A549 (cell line): Measurements from ENCODE around the gene FOXP1. TPM values are rescaled to one million over a fixed set of nuclear protein-coding genes. Genes with fewer than 3 reads are reported as not detected.

Experiments used
- ATAC-seq, 2 experiments: fragments of 200-7000 bp in 1 of 2; fragments of >200 bp in 1 of 2; cut with Nextera tagmentation in 1 of 2; cut with Tn5 transposase in 1 of 2; 3 replicates each; pipeline versions ENCODE4 v1.8.0 to v1.9.1; 2018 to 2020; ENCODE audit warnings: mild to moderate bottlenecking in 1 of 2, moderate library complexity in 1 of 2
- CTCF ChIA-PET: fragments of 300-600 bp; sonication (Branson Sonifier 250); formaldehyde crosslinking; extraction: SDS; loops from one replicate; lab custom pipeline; 2021; ENCODE audit warnings: antibody characterized with exemption, inconsistent platforms; lab: Yijun Ruan, JAX
- POLR2A ChIA-PET: fragments of 350-600 bp; formaldehyde crosslinking; extraction: SDS; loops from one replicate; lab custom pipeline; 2021; ENCODE audit warnings: antibody characterized with exemption, inconsistent platforms; lab: Yijun Ruan, JAX
- DNase-seq, 2 experiments: peaks; one replicate each; pipeline versions ENCODE4 v3.0.0 to v3.0.0-alpha.2; 2011 to 2016; ENCODE audit warnings: low read depth in 1 of 2, low spot score in 1 of 2
- FAIRE-seq: peaks from 2 replicates; lab custom pipeline; 2011; peaks lifted over from hg19 to GRCh38; lab: Jason Lieb, UNC
- H3K27ac ChIP-seq, 2 experiments: fragments of >200 bp; sonication (Bioruptor Twin); formaldehyde crosslinking; 3 replicates each; pipeline ENCODE4 v1.5.1; 2016 to 2017
- H3K4me1 ChIP-seq: fragments of >200 bp; sonication (Bioruptor Twin); formaldehyde crosslinking; 3 replicates; pipeline ENCODE4 v1.6.1; 2016
- H3K4me2 ChIP-seq: fragments of >200 bp; sonication (Bioruptor Twin); formaldehyde crosslinking; 3 replicates; pipeline ENCODE4 v1.6.1; 2016
- H3K4me3 ChIP-seq: fragments of >200 bp; sonication (Bioruptor Twin); formaldehyde crosslinking; 3 replicates; pipeline ENCODE4 v1.5.1; 2016
- H3K9me3 ChIP-seq: fragments of >200 bp; sonication (Bioruptor Twin); formaldehyde crosslinking; 3 replicates; pipeline ENCODE4 v1.6.1; 2016
- BCL3 ChIP-seq: fragments of >200 bp; sonication (Bioruptor Twin); formaldehyde crosslinking; IDR thresholded peaks from 3 replicates; pipeline ENCODE4 v1.6.1; 2016
- CBX8 ChIP-seq: fragments of 200-600 bp; sonication (generic); IDR thresholded peaks from 2 replicates; pipeline ENCODE4 v1.6.1; 2016
- EHF ChIP-seq: fragments of 250-450 bp; sonication (Bioruptor Pico); IDR thresholded peaks from 2 replicates; pipeline ENCODE4 v1.5.0; 2020; ENCODE audit warnings: mild to moderate bottlenecking
- ELK1 ChIP-seq: fragments of 150-350 bp; IDR thresholded peaks from 2 replicates; pipeline ENCODE4 v1.6.1; 2014; ENCODE audit warnings: low read depth, mild to moderate bottlenecking, low read length
- ESRRA ChIP-seq: fragments of 150-350 bp; IDR thresholded peaks from 2 replicates; pipeline ENCODE4 v1.6.1; 2014; ENCODE audit warnings: mild to moderate bottlenecking, low read length, borderline replicate concordance
- FOSL2 ChIP-seq, 2 experiments: fragments of 450-650 bp in 1 of 2; fragments of >200 bp in 1 of 2; sonication (Bioruptor Twin) in 1 of 2; formaldehyde crosslinking; IDR thresholded peaks; 2 replicates each; pipeline versions ENCODE4 v1.5.0 to v1.6.1; 2016 to 2020; ENCODE audit warnings: mild to moderate bottlenecking in 1 of 2, moderate library complexity in 1 of 2
- HES2 ChIP-seq: fragments of >200 bp; sonication (Bioruptor Twin); formaldehyde crosslinking; IDR thresholded peaks from 2 replicates; pipeline ENCODE4 v1.6.1; 2016
- HOXA7 ChIP-seq: fragments of 250-450 bp; sonication (Bioruptor Pico); IDR thresholded peaks from 2 replicates; pipeline ENCODE4 v1.5.0; 2020; ENCODE audit warnings: mild to moderate bottlenecking, moderate library complexity
- HOXB5 ChIP-seq: fragments of 250-450 bp; sonication (Bioruptor Pico); IDR thresholded peaks from 2 replicates; pipeline ENCODE4 v1.5.0; 2020; ENCODE audit warnings: mild to moderate bottlenecking, moderate library complexity
- KDM5A ChIP-seq: fragments of 200-600 bp; sonication (generic); IDR thresholded peaks from 2 replicates; pipeline ENCODE4 v1.6.1; 2016; ENCODE audit warnings: antibody characterized with exemption, mild to moderate bottlenecking
- MAX ChIP-seq: IDR thresholded peaks from 2 replicates; pipeline ENCODE4 v1.6.1; 2012
- NFE2L2 ChIP-seq: fragments of 150-350 bp; conservative IDR thresholded peaks from 2 replicates; pipeline ENCODE4 v1.6.1; 2014; ENCODE audit warnings: low read length
- NPAS2 ChIP-seq: fragments of 250-450 bp; sonication (Bioruptor Pico); IDR thresholded peaks from 2 replicates; pipeline ENCODE4 v1.8.0; 2022; ENCODE audit warnings: mild to moderate bottlenecking, moderate library complexity, borderline replicate concordance
- PHF8 ChIP-seq: fragments of 200-600 bp; sonication (generic); IDR thresholded peaks from 2 replicates; pipeline ENCODE4 v1.6.1; 2016; ENCODE audit warnings: low read depth, mild to moderate bottlenecking, antibody characterized with exemption, moderate library complexity, borderline replicate concordance
- RARB ChIP-seq: fragments of 250-450 bp; sonication (Bioruptor Pico); IDR thresholded peaks from 2 replicates; pipeline ENCODE4 v1.8.0; 2021; ENCODE audit warnings: mild to moderate bottlenecking, moderate library complexity
- RNF2 ChIP-seq: fragments of 200-600 bp; sonication (generic); IDR thresholded peaks from 2 replicates; pipeline ENCODE4 v1.6.1; 2016; ENCODE audit warnings: low read depth, mild to moderate bottlenecking, antibody characterized with exemption, moderate library complexity, borderline replicate concordance
- SMC3 ChIP-seq: fragments of >200 bp; sonication (Bioruptor Twin); formaldehyde crosslinking; IDR thresholded peaks from 3 replicates; pipeline ENCODE4 v1.6.1; 2018; ENCODE audit warnings: inconsistent platforms
- ZC3H11A ChIP-seq: fragments of 450-650 bp; IDR thresholded peaks from 2 replicates; pipeline ENCODE4 v1.6.1; 2014; ENCODE audit warnings: antibody characterized with exemption, mild to moderate bottlenecking
- ZFP36 ChIP-seq: fragments of 450-650 bp; IDR thresholded peaks from 2 replicates; pipeline ENCODE4 v1.6.1; 2014; ENCODE audit warnings: borderline replicate concordance; ENCODE audit not compliant: partially characterized antibody
- WGBS: methylation state at CpG from one replicate; pipeline ENCODE4 v1.1.6; 2017; ENCODE audit errors: missing lambda C conversion rate; 5-methylcytosine and 5-hydroxymethylcytosine counted together
- polyA plus RNA-seq, 4 experiments: library from polyadenylated mRNA; depleted of rRNA in 3 of 4; stranded (reverse); fragments of >200 nt; fragmentation: RNase III in 1 of 4; extraction: RNeasy Plus Mini Kit Qiagen cat#74134 plus additional on column Dnase treatment in 1 of 4; gene quantifications; 2 replicates in 3 of 4; 3 replicates in 1 of 4; pipeline ENCODE4 v1.2.3, GENCODE V29; 2011 to 2017

FOXP1 gene
- polyA plus RNA-seq, 2 of the 4 experiments (the other 2 are of a cell fraction): 12.8 to 13.9 TPM

- WGBS: 72% methylated on average over 6 of the region's 6 CpGs
- FAIRE-seq (peak; percentile 13), DNase-seq (no peak), ATAC-seq (no peak)
- no peak overlapping the region for H3K27ac ChIP-seq
- TF ChIP-seq NFE2L2 (no peak), RNF2 (no peak), ZC3H11A (no peak), FOSL2 (IDR thresholded peaks at IDR 0.05) (no peak), FOSL2 (CRISPR knock-in tag; IDR thresholded peaks at IDR 0.05) (no peak), EHF (CRISPR knock-in tag) (no peak), HOXB5 (CRISPR knock-in tag) (no peak), KDM5A (no peak), HES2 (no peak), ELK1 (no peak), NPAS2 (CRISPR knock-in tag) (no peak), RARB (CRISPR knock-in tag) (no peak), BCL3 (no peak), SMC3 (no peak), HOXA7 (CRISPR knock-in tag) (no peak)
- POLR2A ChIA-PET: no interaction called here
- no peak overlapping the region for H3K4me2 ChIP-seq
- CTCF ChIA-PET: interaction anchor here (0.6 to 1.6 kb wide), 4 partner anchors 9 to 60 kb away, joined by 3 read pairs; no protein-coding TSS in a partner anchor
- H3K4me3 ChIP-seq: no peak overlapping the region
- H3K4me1 ChIP-seq: 0 out of 3 replicates have a peak, but pooled peaks cover 6% of the 10 kb centered on the region
- H3K9me3 ChIP-seq: no peaks in the 10 kb centered on the region
Observed at GRCh38 chr3:71450162-71450561, 133.4 kb downstream of the FOXP1 start.

GRCh38 chr3:71447803-71448202 is 135.7 kb downstream of the FOXP1 start:
- ChIA-PET POLR2A (no interaction called here), CTCF (interaction anchor here (1.0 kb wide), 1 partner anchor 9 kb away, joined by 3 read pairs; no protein-coding TSS in a partner anchor)
- no peaks in the 10 kb centered on the region for H3K9me3 ChIP-seq
- no peak overlapping the region for H3K4me3 ChIP-seq
- DNase-seq: no peak
- no peak overlapping the region for H3K4me2 ChIP-seq
- TF ChIP-seq MAX: no peak
- no peak for TF ChIP-seq ESRRA
- TF ChIP-seq HOXB5 (CRISPR knock-in tag): no peak
- TF ChIP-seq NFE2L2: no peak
- H3K27ac ChIP-seq: peak overlapping the region in 1 of 2 experiments; percentile 30; a peak in 3 of 6 replicates
- FAIRE-seq: no peak
- 87% methylated on average over 5 of the region's 5 CpGs for WGBS
- 0 out of 3 replicates have a peak, but pooled peaks cover 6% of the 10 kb centered on the region for H3K4me1 ChIP-seq
- no peak for ATAC-seq

GRCh38 chr3:71447197-71447596 is 136.3 kb downstream of the FOXP1 start:
- WGBS: 60% methylated on average over 2 of the region's 2 CpGs
- ChIA-PET CTCF (interaction anchor here (1.0 kb wide), 1 partner anchor 8 kb away, joined by 3 read pairs; no protein-coding TSS in a partner anchor), POLR2A (no interaction called here)
- no peak overlapping the region for H3K4me3 ChIP-seq
- DNase-seq: no peak
- H3K9me3 ChIP-seq: no peaks in the 10 kb centered on the region
- no peak for TF ChIP-seq ZFP36
- no peak for TF ChIP-seq HES2
- TF ChIP-seq BCL3: no peak
- TF ChIP-seq ELK1: no peak
- no peak for TF ChIP-seq PHF8
- TF ChIP-seq CBX8: no peak
- H3K4me2 ChIP-seq: no peak overlapping the region
- H3K27ac ChIP-seq: peak overlapping the region in 1 of 2 experiments; percentile 54; a peak in 4 of 6 replicates
- no peak for ATAC-seq
- FAIRE-seq: no peak
- 0 out of 3 replicates have a peak, but pooled peaks cover 6% of the 10 kb centered on the region for H3K4me1 ChIP-seq
